SK-N-SH (cell line): ENCODE data around the gene KCNJ8. TPM values are rescaled to one million over a fixed set of nuclear protein-coding genes. Genes with fewer than 3 reads are reported as not detected.

Source experiments
- CTCF ChIA-PET: fragments of 300-600, 350-600 bp; formaldehyde crosslinking; extraction: SDS; loops from one replicate; lab custom pipeline; 2021; lab: Yijun Ruan, JAX
- POLR2A ChIA-PET: fragments of 350-600 bp; sonication (Branson Sonifier 250); formaldehyde crosslinking; extraction: SDS; loops from one replicate; lab custom pipeline; 2020; ENCODE audit warnings: antibody characterized with exemption, inconsistent platforms; lab: Yijun Ruan, JAX
- DNase-seq: peaks from one replicate; pipeline ENCODE4 v3.0.0; 2012
- H2AFZ ChIP-seq: fragments of 200-600 bp; sonication (generic); 2 replicates; pipeline ENCODE4 v1.8.1; 2016; ENCODE audit warnings: antibody characterized with exemption, mild to moderate bottlenecking, low read depth
- H3F3A ChIP-seq: fragments of 200-600 bp; sonication (generic); replicated peaks from 2 replicates; pipeline ENCODE3; 2016; ENCODE audit warnings: antibody characterized with exemption, mild to moderate bottlenecking; ENCODE audit not compliant: insufficient read depth
- H3K27ac ChIP-seq, 2 experiments: fragments of 200-500 bp in 1 of 2; fragments of 200-600 bp in 1 of 2; sonication (Bioruptor generic) in 1 of 2; sonication (generic), shearing (Covaris generic) in 1 of 2; 2 replicates each; pipeline versions ENCODE4 v1.5.1 to v1.6.1; 2014 to 2016; ENCODE audit warnings: low read depth in 2 of 2, inconsistent platforms in 1 of 2, low read length in 1 of 2, mild to moderate bottlenecking in 1 of 2, mixed read lengths in 1 of 2
- H3K27me3 ChIP-seq: fragments of 200-600 bp; sonication (generic), shearing (Covaris generic); 2 replicates; pipeline ENCODE4 v1.6.1; 2016; ENCODE audit warnings: mixed run types; ENCODE audit not compliant: insufficient read depth
- H3K36me3 ChIP-seq, 2 experiments: fragments of 200-500 bp in 1 of 2; fragments of 200-600 bp in 1 of 2; sonication (Bioruptor generic) in 1 of 2; sonication (generic) in 1 of 2; replicated peaks in 1 of 2; 2 replicates each; pipeline versions ENCODE3 to v1.5.1; 2014 to 2016; ENCODE audit warnings: low read length in 1 of 2, mild to moderate bottlenecking in 1 of 2; ENCODE audit not compliant: insufficient read depth in 2 of 2, control insufficient read depth in 1 of 2
- H3K4me1 ChIP-seq, 2 experiments: fragments of 200-500 bp in 1 of 2; fragments of 200-600 bp in 1 of 2; sonication (Bioruptor generic) in 1 of 2; sonication (generic), shearing (Covaris generic) in 1 of 2; 2 replicates each; pipeline versions ENCODE4 v1.5.1 to v1.6.1; 2014 to 2016; ENCODE audit warnings: low read depth in 1 of 2, low read length in 1 of 2, mixed run types in 1 of 2; ENCODE audit not compliant: insufficient read depth in 2 of 2, control insufficient read depth in 1 of 2
- H3K4me2 ChIP-seq: fragments of 200-600 bp; sonication (generic), shearing (Covaris generic); 2 replicates; pipeline ENCODE4 v1.6.1; 2017; ENCODE audit warnings: mixed run types
- H3K4me3 ChIP-seq, 2 experiments: fragments of 200-500 bp in 1 of 2; fragments of 200-600 bp in 1 of 2; sonication (Bioruptor generic) in 1 of 2; sonication (generic), shearing (Covaris generic) in 1 of 2; 2 replicates each; pipeline versions ENCODE4 v1.5.1 to v1.8.1; 2014 to 2016; ENCODE audit warnings: low read depth in 2 of 2, inconsistent platforms in 1 of 2, low read length in 1 of 2, mild to moderate bottlenecking in 1 of 2, mixed read lengths in 1 of 2, moderate library complexity in 1 of 2
- H3K79me2 ChIP-seq: fragments of 200-600 bp; sonication (generic); 2 replicates; pipeline ENCODE4 v1.8.1; 2017; ENCODE audit warnings: mild to moderate bottlenecking; ENCODE audit not compliant: insufficient read depth
- H3K9ac ChIP-seq: fragments of 200-600 bp; sonication (generic); 2 replicates; pipeline ENCODE4 v1.6.1; 2017; ENCODE audit warnings: mixed run types
- H3K9me2 ChIP-seq: fragments of 200-600 bp; sonication (generic); 2 replicates; pipeline ENCODE4 v1.6.1; 2017; ENCODE audit warnings: mixed run types
- H3K9me3 ChIP-seq: fragments of 200-600 bp; sonication (generic); 2 replicates; pipeline ENCODE4 v1.6.1; 2017; ENCODE audit warnings: mixed run types, mild to moderate bottlenecking, moderate library complexity
- H4K20me1 ChIP-seq: fragments of 200-600 bp; sonication (generic); 2 replicates; pipeline ENCODE4 v1.6.1; 2017; ENCODE audit warnings: mild to moderate bottlenecking, mixed run types; ENCODE audit not compliant: insufficient read depth
- EZH2phosphoT487 ChIP-seq: fragments of 200-600 bp; sonication (generic); IDR thresholded peaks from 2 replicates; pipeline ENCODE4 v1.6.1; 2017; ENCODE audit warnings: low read depth, mixed run types, mild to moderate bottlenecking, antibody characterized with exemption, moderate library complexity, borderline replicate concordance
- FOSL2 ChIP-seq: IDR thresholded peaks from 2 replicates; pipeline ENCODE4 v1.4.0; 2012; ENCODE audit warnings: low read depth, mild to moderate bottlenecking, moderate library complexity, borderline replicate concordance
- FOXM1 ChIP-seq: IDR thresholded peaks from 2 replicates; pipeline ENCODE4 v1.4.0; 2012; ENCODE audit warnings: low read depth, mild to moderate bottlenecking
- GABPA ChIP-seq: IDR thresholded peaks from 2 replicates; pipeline ENCODE4 v1.4.0; 2012; ENCODE audit warnings: low read depth, mild to moderate bottlenecking
- GATA2 ChIP-seq: sonication (generic); formaldehyde crosslinking; IDR thresholded peaks from 2 replicates; pipeline ENCODE4 v1.5.0; 2020; ENCODE audit warnings: mild to moderate bottlenecking, missing genetic modification reagents
- JUND ChIP-seq: IDR thresholded peaks from 2 replicates; pipeline ENCODE4 v1.4.0; 2012
- MAX ChIP-seq: IDR thresholded peaks from 2 replicates; pipeline ENCODE4 v1.4.0; 2012; ENCODE audit warnings: low read depth
- MXI1 ChIP-seq: IDR thresholded peaks from 2 replicates; pipeline ENCODE4 v1.6.1; 2012; ENCODE audit warnings: mild to moderate bottlenecking, low read depth, low read length, improper control_type of control experiment
- NFIC ChIP-seq: IDR thresholded peaks from 2 replicates; pipeline ENCODE4 v1.4.0; 2012; ENCODE audit warnings: borderline replicate concordance
- NRF1 ChIP-seq: IDR thresholded peaks from 2 replicates; pipeline ENCODE4 v1.6.1; 2012; ENCODE audit warnings: low read depth, mild to moderate bottlenecking, low read length
- POLR2AphosphoS5 ChIP-seq: IDR thresholded peaks from 2 replicates; pipeline ENCODE4 v1.6.1; 2012; ENCODE audit warnings: low read depth, low read length
- RCOR1 ChIP-seq: fragments of 150-350 bp; IDR thresholded peaks from 2 replicates; pipeline ENCODE4 v1.6.1; 2017; ENCODE audit warnings: antibody characterized with exemption, low read length
- REST ChIP-seq: IDR thresholded peaks from 2 replicates; pipeline ENCODE4 v1.6.1; 2012; ENCODE audit warnings: mild to moderate bottlenecking, low read depth, low read length, moderate library complexity
- RFX5 ChIP-seq: IDR thresholded peaks from 2 replicates; pipeline ENCODE4 v1.6.1; 2012; ENCODE audit warnings: mild to moderate bottlenecking, improper control_type of control experiment, low read length
- SIN3A ChIP-seq: IDR thresholded peaks from 2 replicates; pipeline ENCODE4 v1.6.1; 2012; ENCODE audit warnings: low read depth, mild to moderate bottlenecking, low read length, moderate library complexity, borderline replicate concordance
- SMC3 ChIP-seq: IDR thresholded peaks from 2 replicates; pipeline ENCODE4 v1.6.1; 2012; ENCODE audit warnings: low read depth, low read length, improper control_type of control experiment
- TAF1 ChIP-seq: IDR thresholded peaks from 2 replicates; pipeline ENCODE4 v1.6.1; 2012; ENCODE audit warnings: low read depth, mild to moderate bottlenecking, low read length, moderate library complexity, borderline replicate concordance
- TCF12 ChIP-seq: IDR thresholded peaks from 2 replicates; pipeline ENCODE4 v1.4.0; 2012
- YY1 ChIP-seq: IDR thresholded peaks from 2 replicates; pipeline ENCODE4 v1.4.0; 2012; ENCODE audit warnings: low read depth, mild to moderate bottlenecking
- WGBS: methylation state at CpG from one replicate; pipeline ENCODE4 v1.1.6; 2017; ENCODE audit warnings: low lambda C conversion rate; 5-methylcytosine and 5-hydroxymethylcytosine counted together
- polyA plus RNA-seq, 3 experiments: library from polyadenylated mRNA; depleted of rRNA; stranded (reverse); fragments of >200 nt; gene quantifications; 2 replicates each; pipeline ENCODE4 v1.2.3, GENCODE V29; 2012
- TF ChIP-seq, protein P1 (sequence below): IDR thresholded peaks from 2 replicates; pipeline ENCODE4 v1.4.0; 2012; ENCODE audit warnings: low read depth, borderline replicate concordance

Gene KCNJ8
- polyA plus RNA-seq, 1 of the 3 experiments (the other 2 are of a cell fraction) = 0.15 TPM

DNA sequence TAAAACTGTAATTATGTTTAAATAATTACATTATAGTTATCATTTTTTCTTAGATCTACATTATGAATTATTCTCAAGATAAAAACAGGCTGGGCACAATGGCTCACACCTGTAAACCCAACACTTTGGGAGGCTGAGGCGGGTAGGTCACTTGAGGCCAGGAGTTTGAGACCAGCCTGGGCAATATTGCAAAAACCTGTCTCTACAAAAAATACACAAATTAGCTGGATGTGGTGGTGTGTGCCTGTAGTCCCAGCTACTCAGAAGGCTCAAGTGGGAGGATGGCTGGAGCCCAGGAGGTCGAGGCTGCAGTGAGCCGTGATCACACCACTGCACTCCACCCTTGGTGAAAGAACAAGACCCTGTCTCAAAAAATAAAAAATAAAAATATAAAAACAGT lies 40.3 kb upstream of the KCNJ8 start:
- H3F3A ChIP-seq = no peaks in the 10 kb centered on the region
- H3K9me3 ChIP-seq = no peaks in the 10 kb centered on the region
- H4K20me1 ChIP-seq = no peaks in the 10 kb centered on the region
- H3K4me2 ChIP-seq = no peak overlapping the region
- no peaks in the 10 kb centered on the region for H3K9me2 ChIP-seq
- DNase-seq = no peak
- TF ChIP-seq REST = no peak
- TF ChIP-seq SMC3 = no peak
- no peak for TF ChIP-seq FOXM1
- TF ChIP-seq GABPA = no peak
- TF ChIP-seq POLR2AphosphoS5 = no peak
- no peak for TF ChIP-seq TAF1
- TF ChIP-seq GATA2 = no peak
- no peak for TF ChIP-seq MXI1
- TF ChIP-seq, protein P1, sequence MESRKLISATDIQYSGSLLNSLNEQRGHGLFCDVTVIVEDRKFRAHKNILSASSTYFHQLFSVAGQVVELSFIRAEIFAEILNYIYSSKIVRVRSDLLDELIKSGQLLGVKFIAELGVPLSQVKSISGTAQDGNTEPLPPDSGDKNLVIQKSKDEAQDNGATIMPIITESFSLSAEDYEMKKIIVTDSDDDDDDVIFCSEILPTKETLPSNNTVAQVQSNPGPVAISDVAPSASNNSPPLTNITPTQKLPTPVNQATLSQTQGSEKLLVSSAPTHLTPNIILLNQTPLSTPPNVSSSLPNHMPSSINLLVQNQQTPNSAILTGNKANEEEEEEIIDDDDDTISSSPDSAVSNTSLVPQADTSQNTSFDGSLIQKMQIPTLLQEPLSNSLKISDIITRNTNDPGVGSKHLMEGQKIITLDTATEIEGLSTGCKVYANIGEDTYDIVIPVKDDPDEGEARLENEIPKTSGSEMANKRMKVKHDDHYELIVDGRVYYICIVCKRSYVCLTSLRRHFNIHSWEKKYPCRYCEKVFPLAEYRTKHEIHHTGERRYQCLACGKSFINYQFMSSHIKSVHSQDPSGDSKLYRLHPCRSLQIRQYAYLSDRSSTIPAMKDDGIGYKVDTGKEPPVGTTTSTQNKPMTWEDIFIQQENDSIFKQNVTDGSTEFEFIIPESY = no peak
- no peak for TF ChIP-seq MAX
- TF ChIP-seq SIN3A = no peak
- no peak for TF ChIP-seq EZH2phosphoT487
- TF ChIP-seq JUND = no peak
- no peak for TF ChIP-seq YY1
- no peak for TF ChIP-seq FOSL2
- TF ChIP-seq TCF12 = no peak
- no peak for TF ChIP-seq RFX5
- no peak for TF ChIP-seq NFIC
- no peak for TF ChIP-seq NRF1
- no peak for TF ChIP-seq RCOR1
- no peak overlapping the region for H3K27ac ChIP-seq
- CTCF ChIA-PET = interaction anchor here (0.7 kb wide), 1 partner anchor 41 kb away, joined by 3 read pairs; the partner anchor contains the start of gene KCNJ8
- no peaks in the 10 kb centered on the region for H3K36me3 ChIP-seq
- no peak overlapping the region for H2AFZ ChIP-seq
- POLR2A ChIA-PET = no interaction called here
- no peaks in the 10 kb centered on the region for H3K79me2 ChIP-seq
- no peak overlapping the region for H3K9ac ChIP-seq
- H3K27me3 ChIP-seq = no peaks in the 10 kb centered on the region
- no peak overlapping the region for H3K4me3 ChIP-seq
- H3K4me1 ChIP-seq = no peaks in the 10 kb centered on the region; a peak in 1 of 4 replicates
- 28% methylated on average over 3 of the region's 3 CpGs for WGBS
